NK-92 (cell line): ENCODE measurements around the gene BTC.
"Not testable (repeated sequence)": the region's sequence is repeated elsewhere in the genome, so short reads cannot be mapped to it uniquely, and the experiment has no call there.

Source experiments
- DNase-seq: peaks from one replicate; lab custom pipeline; 2025; ENCODE audit not compliant: unreplicated experiment; lab: John Stamatoyannopoulos, UW

Gene BTC

GRCh38 chr4:74758551-74759145 lies 35.7 kb downstream of the BTC start:
- no peak for DNase-seq

DNA sequence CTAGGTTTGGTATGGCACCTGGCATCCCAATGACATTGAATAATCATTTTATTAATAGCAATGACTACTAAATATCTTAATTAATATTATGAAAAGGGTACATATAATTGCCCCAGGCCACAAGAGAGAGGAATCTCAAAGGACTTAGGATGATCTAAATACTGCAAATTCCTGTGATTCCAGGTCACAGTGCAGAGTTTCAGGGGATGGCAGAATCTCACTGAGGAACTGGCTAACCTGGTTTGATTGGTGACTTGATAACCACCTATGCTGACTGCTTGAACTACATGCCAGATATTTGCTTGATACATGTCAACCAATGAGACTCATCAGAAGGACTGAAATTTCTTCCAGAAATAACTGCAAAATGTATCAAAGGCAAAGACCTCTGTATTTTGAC lies 37.2 kb downstream of the BTC start:
- DNase-seq: no peak

GRCh38 chr4:74755486-74755885 lies 38.8 kb downstream of the BTC start:
- DNase-seq: no peak

GRCh38 chr4:74754218-74754617 lies 40.1 kb downstream of the BTC start:
- DNase-seq: no peak

DNA sequence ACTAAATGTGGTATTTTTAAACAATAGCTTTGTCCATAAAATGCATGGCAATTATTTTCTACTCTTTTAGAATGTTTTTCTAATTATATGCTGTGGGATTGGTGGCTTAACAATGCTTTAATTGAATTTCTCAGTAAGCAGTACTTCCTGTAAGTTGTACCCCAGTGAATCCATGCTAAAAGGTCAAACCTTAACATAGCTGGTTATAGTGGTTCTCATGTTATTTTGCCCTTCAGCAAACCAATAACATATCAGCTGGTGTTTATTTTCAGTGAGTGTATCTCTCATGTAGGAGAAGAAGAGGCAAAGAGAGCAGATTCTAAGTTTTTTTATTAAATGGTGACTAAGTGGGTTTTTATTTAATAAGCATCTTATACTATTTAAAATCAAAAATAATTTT lies 41.5 kb downstream of the BTC start:
- no peak for DNase-seq

DNA sequence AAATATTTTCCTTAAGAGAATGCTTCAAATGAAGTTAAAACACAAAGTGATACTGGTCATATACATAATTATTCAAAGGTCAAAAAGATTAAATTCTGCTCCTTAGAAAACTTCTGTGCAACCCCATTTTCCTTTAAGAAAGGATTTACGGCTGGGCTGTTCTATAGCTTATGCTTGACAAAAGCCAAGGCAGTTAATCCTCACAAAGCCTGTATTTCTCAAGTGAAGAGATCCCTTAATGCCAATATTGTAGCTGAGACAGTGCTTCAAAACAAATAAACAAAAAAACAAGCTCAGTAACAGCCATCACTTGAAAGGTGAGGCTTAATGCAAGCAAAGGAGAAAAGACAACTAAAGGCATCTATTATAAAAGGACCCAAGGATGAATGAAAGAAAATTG lies 42.5 kb downstream of the BTC start:
- DNase-seq: no peak

DNA sequence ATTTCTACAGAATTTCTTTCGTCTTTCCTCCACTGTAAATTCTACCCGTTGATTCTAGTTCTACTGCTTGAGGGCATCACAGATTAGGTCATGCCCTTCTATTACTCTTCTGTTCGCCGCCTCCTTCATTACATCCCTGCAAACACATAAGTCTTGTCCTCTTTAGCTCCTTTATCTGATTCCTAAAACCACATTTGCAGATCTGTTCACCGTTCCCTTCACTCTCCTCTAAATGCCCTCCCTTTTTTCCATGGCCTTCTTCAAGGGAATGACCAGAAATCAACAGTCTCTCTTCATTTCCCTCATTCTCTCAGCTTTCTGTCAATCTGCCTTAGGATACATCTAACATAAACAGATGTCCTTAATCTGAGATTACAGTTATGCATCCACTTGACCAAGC lies 43.1 kb downstream of the BTC start:
- no peak for DNase-seq

DNA sequence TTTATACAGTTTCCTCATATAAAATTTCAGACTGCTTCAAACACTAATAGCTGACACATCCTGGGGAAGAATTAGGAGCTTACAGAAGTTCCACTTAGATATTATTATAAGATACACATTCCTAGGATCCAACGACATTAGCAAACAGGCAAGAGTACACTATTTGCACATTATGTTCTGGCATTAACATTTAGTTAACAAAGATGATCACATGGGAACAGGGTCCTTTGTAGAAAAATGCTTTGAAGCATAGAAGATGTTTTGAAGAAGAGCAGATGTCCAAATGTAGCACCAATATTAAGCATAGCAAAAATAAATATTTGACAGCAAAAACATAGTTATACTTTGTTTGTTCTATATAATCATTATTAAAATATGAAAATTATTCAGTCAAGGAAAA lies 52.1 kb downstream of the BTC start:
- DNase-seq: no peak

GRCh38 chr4:74738464-74739143 lies 55.7 kb downstream of the BTC start:
- DNase-seq: no peak

DNA sequence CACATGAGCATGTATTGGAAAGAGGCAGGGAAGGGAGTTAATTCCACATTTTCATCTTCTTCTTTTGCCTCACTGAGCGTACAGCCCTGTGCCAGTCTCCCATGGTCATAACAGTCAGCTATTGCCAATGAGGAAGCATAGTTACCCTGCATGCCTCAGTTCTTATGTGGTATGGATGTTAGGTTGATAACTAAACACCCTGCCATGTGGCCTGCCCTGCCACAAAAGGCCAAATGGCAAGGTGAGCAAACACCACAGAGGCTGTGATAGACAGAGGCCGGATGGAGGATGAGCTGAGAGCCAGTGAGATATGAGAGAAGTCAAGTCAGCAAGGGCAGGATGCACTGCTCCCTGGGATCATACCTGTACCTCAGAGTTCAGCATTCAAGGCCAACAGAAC lies 59.3 kb downstream of the BTC start:
- DNase-seq: no peak

GRCh38 chr4:74733756-74734155 lies 60.6 kb downstream of the BTC start:
- no peak for DNase-seq

DNA sequence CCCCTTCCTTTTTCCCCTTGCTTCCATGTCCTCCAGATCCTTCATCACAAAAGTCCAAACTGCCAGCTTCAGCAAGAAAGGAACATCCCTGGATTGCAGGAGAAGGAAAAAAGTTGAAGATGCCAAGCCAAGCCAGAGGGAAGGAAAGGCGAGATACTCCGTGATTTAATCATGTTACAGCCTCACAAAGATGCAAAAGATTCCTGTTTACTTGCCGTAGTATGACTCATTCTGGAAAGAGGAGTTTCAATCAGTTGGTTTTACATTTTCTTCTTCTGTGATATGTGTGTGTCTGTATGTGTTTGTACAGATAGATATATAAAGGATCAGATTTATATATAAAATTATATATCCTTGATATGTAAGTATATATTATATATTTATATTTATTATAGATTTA lies 69.3 kb downstream of the BTC start:
- no peak for DNase-seq

- no peak for DNase-seq
Measured at GRCh38 chr4:74716436-74716765, 77.9 kb downstream of the BTC start.

DNA sequence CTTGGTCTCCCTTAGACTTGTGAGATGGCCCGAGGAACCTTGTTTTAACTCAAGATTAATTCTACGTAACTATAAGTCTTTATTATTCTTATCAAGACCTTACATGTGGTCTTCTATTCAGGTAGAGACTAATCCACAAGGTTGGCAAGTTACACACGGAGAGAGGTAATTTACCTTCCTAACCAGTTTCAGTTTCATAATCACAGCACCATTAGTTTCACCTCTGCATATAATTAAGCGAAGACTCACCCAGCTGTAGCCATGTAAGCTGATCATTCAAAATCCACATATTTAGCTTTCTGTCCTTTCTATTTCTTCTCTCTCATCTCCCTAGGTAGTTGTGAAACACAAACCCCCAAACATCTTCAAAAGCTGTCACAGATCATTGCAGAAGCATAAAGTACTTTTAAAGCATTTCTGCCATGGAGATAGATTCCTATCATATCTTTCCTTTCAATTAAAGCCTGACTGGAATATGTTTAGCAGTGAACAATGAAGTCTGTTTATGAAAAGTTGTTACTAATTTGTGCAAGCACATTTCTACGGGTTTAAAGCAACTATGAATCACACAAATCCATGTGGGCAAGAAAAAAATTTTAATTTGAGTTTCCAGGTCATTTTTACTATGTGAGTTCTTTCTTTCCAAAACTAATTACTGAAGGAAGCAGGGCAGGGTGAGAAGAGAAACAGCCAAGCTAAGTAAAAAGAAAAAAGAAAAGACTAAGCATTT lies 78.5 kb downstream of the BTC start:
- no peak for DNase-seq

DNA sequence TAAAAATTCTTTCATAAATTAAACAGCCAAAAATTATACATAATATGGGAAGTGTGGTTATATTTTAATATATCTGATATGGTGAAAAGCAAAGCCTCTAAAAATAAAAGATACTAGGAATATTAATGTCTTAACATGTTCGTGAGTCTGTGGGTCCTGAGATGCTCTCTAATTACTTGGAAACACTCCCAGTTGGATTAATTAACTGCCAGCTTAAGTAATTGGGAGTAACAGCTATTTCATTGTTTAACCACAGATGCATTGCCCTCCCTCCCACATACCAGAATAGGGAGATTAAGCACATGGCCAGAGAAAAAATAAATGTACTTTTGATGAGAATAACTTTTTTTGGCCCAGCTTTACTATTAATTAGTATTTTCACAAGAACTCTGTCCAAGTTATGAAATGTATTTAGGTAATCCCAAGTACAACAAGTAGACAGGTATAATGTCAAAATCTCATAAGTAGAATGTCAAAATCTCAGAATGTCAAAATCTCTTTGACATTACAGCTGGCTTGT lies 79.7 kb downstream of the BTC start:
- DNase-seq: no peak

DNA sequence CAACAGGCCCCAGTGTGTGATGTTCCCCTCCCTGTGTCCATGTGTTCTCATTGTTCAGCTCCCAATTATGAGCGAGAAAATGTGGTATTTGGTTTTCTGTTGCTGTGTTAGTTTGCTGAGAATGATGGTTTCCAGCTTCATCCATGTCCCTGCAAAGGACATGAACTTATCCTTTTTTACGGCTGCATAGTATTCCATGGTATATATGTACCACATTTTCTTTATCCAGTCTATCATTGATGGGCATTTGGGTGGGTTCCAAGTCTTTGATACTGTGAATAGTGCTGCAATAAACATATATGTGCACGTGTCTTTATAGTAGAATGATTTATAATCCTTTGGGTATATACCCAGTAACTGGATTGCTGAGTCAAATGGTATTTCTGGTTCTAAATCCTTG lies 86.2 kb downstream of the BTC start:
- not testable (repeated sequence) for DNase-seq
